ENCODE measurements around the gene MBD3L2B. TPM values are rescaled to one million over a fixed set of nuclear protein-coding genes. Genes with fewer than 3 reads are reported as not detected.

The MBD3L2B gene
- total and polyA plus RNA-seq, 2 donors (not counting 3 experiments of a cell fraction or from before 2014, with no cell fraction given), result not detected

DNA sequence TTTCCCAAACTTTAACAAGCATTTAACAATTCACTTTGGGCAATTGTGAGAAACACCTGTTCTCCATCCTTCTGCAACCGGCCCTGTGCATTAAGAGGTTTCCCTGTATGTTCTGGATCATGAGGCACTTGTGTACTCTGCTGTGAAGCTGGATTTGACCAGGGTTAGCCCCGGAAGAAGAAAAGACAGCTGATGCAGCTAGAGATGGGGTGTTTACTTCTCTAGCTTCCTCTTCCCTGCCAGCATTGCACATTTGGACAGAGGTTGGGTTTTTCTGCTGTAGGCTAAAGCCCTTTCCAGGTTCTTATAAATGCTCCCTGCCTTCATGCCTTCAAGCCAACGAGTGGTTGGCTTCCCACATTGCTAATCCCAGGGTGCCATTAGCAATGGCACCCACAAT is 20.9 kb downstream of the MBD3L2B start:
- dilution Hi-C loops (cut with MboI; ENCODE audit: extremely low pct_ligation_motif_present, low sequenced_read_pairs), result no loop called here
- Histone ChIP-seq H3K4me2 (ENCODE audit: insufficient read depth, low read length) (no peak overlapping the region), H3K4me1 (ENCODE audit: control insufficient read depth, extremely low read depth, insufficient read depth, low read length) (no peaks in the 10 kb centered on the region), H3K9ac (replicated peaks; ENCODE audit: extremely low read depth, insufficient read depth, low read length) (no peak overlapping the region), H3K27me3 (ENCODE audit: control insufficient read depth in 2 of 2, insufficient read depth in 2 of 2, low read length in 2 of 2) (no peaks in the 10 kb centered on the region), H2AFZ (ENCODE audit: low read depth, low read length) (no peak overlapping the region), H3K9me1 (replicated peaks; ENCODE audit: control insufficient read depth, extremely low read depth, insufficient read depth, low read length) (no peaks in the 10 kb centered on the region), H3K79me2 (ENCODE audit: control insufficient read depth, insufficient read depth, low read length) (no peaks in the 10 kb centered on the region), H3K36me3 (ENCODE audit: control insufficient read depth in 2 of 2, extremely low read depth in 1 of 2, insufficient read depth in 2 of 2, low read length in 2 of 2) (no peaks in the 10 kb centered on the region), H3K27ac (ENCODE audit: insufficient read depth, low read depth, low read length) (no peak overlapping the region), H3K4me3 (replicated peaks in 1 of 3; ENCODE audit: insufficient read depth in 1 of 3, low read depth in 1 of 3, low read length in 3 of 3) (no peak overlapping the region), H4K20me1 (replicated peaks; ENCODE audit: control insufficient read depth, extremely low read depth, insufficient read depth, low read length) (no peaks in the 10 kb centered on the region), H3K9me3 (replicated peaks; ENCODE audit: control insufficient read depth, insufficient read depth, low read length) (no peaks in the 10 kb centered on the region)
- intact Hi-C loops (cut with micrococcal nuclease), result no loop called here
- FAIRE-seq (no peak), DNase-seq (ENCODE audit: low read depth, low spot score) (no peak)
- ChIA-PET POLR2A (no interaction called here), CTCF (interaction anchor here (0.6 kb wide), 2 partner anchors 12 to 27 kb away, joined by 3 read pairs; no protein-coding TSS in a partner anchor)
- no peak for TF ChIP-seq EZH2 (IDR thresholded peaks at IDR 0.05; ENCODE audit: borderline replicate concordance, low read depth, low read length, severe bottlenecking)
- no peak for TF ChIP-seq POLR2A (IDR thresholded peaks at IDR 0.05; ENCODE audit: low read depth, low read length)
- no peak for TF ChIP-seq MYC (IDR thresholded peaks at IDR 0.05; ENCODE audit: low read depth, low read length)
- TF ChIP-seq, protein P1, sequence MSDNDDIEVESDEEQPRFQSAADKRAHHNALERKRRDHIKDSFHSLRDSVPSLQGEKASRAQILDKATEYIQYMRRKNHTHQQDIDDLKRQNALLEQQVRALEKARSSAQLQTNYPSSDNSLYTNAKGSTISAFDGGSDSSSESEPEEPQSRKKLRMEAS (IDR thresholded peaks at IDR 0.05; ENCODE audit: insufficient read depth, insufficient read length), result no peak
- TF ChIP-seq FOS (IDR thresholded peaks at IDR 0.05; ENCODE audit: borderline replicate concordance, insufficient read depth, low read length), result no peak
- TF ChIP-seq GATA2 (IDR thresholded peaks at IDR 0.05; ENCODE audit: insufficient read depth, insufficient read length, low read depth, low read length), result no peak
- TF ChIP-seq POLR2AphosphoS5 (IDR thresholded peaks at IDR 0.05; ENCODE audit: insufficient read depth, low read depth, low read length), result no peak
- no peak for TF ChIP-seq JUN (IDR thresholded peaks at IDR 0.05; ENCODE audit: borderline replicate concordance, insufficient read depth, insufficient read length, low read depth)
- TF ChIP-seq, protein P2, sequence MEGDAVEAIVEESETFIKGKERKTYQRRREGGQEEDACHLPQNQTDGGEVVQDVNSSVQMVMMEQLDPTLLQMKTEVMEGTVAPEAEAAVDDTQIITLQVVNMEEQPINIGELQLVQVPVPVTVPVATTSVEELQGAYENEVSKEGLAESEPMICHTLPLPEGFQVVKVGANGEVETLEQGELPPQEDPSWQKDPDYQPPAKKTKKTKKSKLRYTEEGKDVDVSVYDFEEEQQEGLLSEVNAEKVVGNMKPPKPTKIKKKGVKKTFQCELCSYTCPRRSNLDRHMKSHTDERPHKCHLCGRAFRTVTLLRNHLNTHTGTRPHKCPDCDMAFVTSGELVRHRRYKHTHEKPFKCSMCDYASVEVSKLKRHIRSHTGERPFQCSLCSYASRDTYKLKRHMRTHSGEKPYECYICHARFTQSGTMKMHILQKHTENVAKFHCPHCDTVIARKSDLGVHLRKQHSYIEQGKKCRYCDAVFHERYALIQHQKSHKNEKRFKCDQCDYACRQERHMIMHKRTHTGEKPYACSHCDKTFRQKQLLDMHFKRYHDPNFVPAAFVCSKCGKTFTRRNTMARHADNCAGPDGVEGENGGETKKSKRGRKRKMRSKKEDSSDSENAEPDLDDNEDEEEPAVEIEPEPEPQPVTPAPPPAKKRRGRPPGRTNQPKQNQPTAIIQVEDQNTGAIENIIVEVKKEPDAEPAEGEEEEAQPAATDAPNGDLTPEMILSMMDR (IDR thresholded peaks at IDR 0.05; ENCODE audit: extremely low read depth in 1 of 2, insufficient read depth in 1 of 2, low read depth in 1 of 2, low read length in 2 of 2), result no peak
- no TSS peak for BruUV-seq (replicated peaks)
